Superior temporal gyrus (tissue), 1 donor: ENCODE data around the gene CSNK2B.
"Not testable (repeated sequence)": the region's sequence is repeated elsewhere in the genome, so short reads cannot be mapped to it uniquely, and the experiment has no call there.

Experiments
- DNase-seq: peaks from one replicate; pipeline ENCODE4 v3.0.0-alpha.2; 2016; ENCODE audit errors: extremely low spot score

Gene CSNK2B

DNA sequence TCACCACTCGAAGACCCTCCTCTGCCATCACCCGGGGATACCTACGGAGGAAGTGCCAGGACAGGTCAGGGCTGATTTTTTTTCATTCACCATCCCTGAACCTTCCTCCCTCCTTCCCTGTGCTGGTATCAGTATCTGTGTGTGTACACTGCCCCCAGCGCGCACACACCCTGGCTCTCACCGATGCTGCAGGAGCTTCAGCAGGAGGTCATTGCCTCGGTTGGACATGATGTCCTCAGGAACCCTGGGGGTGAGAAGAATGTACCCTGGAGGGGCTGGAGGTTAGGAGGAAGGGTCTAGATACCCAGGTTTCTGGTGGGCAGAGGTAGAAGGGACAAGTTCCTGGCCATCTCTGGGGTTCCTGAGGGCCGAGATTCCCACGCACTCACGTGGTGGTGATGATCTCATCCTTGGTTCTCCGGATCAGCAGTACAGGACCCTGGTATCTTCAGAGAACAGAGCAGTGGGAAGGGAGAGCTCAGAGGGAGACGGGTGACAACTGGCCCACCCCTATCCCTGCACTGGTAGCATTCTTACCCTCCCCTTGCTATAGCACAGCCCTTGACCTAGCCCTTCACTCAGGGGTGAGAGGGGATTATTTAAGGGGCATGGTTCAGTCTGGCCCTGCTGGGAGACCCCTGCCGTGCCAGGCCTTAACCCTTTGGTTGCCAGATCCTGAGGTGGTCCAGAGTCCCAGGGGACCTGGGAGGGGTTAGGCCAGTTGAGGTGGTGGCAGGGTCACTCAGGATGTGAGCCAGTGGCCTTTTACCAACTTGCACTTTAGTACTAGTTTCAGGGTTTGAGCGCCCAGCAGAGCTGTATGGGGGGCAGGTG is 22.2 kb downstream of the CSNK2B start:
- no peak for DNase-seq

DNA sequence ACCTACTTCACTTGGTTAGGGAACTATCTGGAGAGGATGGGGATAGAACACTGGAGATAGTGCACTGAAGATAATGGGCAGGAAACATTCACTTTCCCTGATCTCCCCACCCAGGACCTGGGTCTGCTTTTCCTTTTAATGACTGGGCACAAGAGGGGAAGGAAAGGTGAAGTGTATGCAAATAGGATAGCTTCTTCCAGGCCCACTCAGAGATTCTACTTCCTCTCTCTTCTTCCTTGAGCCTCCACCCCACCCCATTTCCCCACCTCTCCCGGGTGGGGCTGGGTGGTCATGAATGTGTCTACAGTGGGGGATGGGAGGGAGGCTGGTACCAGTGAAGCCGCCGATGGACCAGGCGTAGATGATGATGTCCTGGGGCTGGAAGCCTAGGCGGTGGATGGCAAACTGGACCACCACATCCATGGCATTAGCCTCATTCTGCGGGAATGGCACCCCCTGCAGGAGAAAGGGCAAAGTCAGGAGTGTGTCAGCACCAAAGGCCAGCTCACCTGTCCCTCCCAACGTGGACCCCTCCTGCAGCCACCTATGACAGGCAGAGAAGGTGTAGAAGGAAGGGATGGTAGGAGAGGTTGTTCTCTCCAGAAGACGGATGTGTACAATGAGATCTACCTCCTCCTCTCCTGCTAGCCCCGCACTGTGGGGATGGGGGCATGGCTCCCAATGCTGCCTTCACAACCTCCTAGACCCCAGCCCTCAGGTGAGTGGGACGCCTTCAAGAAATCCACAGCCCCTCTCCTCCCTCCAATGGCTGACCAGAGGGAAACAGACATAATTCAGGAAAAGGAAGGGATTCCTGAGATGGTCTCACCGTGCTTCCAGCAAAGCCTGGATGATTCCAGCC is 23.6 kb downstream of the CSNK2B start:
- no peak for DNase-seq

DNA sequence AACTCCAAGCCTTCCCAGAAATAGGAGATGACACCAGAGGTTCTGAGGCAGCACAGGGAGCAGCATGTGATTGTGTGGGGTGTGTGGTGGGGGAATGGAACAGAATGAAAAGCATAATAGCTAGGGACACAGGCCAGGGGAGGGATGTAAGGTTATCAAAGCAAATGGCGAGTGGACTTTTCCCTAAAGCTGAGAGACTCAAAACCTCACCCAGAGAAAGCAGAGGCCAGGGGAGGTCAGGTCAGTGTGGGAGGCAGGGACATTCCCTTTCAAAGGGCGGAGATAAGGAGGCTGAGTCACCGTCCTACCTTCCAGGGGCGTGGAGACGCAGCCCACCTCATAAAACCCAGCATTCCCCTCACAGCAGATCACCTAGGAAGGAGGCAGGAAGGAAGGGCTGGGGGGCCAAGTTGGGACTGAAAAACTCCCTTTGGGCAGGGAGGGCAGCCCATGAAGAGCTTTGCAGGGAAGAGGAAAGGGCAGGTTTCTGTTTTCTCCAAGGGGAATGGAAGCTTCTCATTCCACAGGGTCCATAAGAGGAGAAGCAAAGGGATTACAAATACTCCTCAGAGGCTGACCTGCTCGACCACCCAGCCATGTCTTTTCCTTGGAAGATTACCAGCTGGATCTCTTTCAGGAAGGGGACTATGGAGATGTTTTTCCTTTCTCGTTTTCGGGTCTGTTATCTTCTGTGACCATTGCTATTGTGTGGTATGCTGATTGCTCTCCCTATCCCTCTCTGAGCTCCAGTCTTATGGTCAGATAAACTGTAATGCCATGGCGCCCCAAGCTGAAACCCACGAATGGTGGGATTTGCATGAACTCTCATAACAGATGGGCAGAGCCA is 24.6 kb downstream of the CSNK2B start:
- DNase-seq = no peak

DNA sequence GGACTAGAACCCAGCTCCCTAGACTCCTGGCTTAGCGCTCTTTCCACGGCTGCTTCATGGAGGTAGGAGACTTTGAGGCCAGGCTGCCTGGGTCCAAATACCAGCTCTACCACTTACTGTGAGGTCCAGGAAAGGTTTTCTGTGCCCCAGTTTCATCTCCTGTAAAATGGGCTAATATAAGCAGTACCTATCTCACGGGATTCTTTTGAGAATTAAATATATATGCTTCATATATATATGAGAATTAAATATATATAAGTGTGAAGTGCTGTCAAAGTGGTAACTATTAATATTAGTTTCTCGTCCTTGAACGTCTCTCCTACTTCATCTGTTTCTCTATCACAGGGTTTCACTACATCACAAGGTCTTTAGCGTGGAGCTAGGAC is 25.2 kb downstream of the CSNK2B start:
- no peak for DNase-seq

DNA sequence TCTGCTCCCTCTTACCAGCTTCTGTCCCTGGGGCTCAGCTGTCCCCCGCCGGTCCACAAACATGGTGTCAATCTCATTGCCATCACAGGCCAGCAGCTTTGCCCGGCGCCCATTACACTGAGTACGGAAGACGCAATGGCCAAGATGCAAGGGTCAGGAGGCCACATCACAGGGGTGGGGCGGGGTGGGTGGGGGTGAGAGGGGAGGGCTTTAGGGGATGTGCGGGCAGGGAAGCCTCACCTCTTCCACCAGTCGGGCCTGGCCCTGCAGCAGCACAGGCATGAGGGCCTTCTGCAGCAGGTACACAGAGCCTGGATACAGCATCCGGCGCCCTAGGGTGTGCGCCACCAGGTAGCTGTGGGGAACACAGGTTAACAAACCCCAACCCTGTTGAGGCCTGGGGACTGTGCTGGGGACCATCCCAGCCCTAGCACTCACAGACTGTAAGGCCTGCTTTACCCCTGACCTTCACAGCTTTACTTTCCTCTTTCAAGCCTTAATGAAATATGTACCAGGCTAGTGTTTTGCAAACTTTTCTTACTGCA is 25.8 kb downstream of the CSNK2B start:
- DNase-seq = no peak

DNA sequence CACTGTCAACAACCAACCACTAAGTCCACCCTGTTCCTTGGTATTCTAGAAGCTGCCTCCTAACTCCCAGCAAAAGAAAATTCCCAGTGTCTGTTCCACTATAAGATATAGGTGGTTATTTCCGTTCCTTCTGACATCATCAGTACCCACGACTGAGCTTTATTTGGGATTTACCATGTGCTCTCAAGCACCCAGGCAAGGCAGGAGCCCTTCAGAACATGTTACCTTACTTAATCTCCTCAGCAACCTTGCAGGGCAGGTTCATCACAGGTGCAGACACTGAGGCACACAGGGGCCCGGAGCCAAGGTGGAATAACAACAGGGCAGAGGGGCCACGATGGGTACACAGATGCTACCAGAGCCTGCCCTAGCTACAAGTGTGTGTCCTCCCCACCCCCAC is 26.5 kb downstream of the CSNK2B start:
- DNase-seq = no peak

DNA sequence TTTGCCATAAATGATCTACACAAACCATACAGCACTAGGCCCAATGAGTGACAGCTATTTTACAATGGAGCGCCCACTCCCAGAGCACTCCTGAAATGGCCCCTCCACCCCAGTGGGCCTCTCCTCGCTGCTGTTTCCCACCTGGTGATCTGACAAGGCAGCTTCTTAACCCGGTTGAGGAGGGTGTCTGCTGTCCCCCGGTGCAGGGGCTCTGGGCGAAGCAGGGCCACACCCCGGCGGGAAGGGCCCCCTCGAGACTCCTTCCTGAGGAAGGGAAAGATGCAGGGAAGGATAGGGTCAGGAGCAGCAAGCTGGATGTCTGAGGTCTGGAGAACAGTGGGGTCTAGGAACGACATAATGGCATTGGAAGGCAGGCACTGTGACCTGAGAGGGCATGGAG is 27.0 kb downstream of the CSNK2B start:
- DNase-seq = no peak

DNA sequence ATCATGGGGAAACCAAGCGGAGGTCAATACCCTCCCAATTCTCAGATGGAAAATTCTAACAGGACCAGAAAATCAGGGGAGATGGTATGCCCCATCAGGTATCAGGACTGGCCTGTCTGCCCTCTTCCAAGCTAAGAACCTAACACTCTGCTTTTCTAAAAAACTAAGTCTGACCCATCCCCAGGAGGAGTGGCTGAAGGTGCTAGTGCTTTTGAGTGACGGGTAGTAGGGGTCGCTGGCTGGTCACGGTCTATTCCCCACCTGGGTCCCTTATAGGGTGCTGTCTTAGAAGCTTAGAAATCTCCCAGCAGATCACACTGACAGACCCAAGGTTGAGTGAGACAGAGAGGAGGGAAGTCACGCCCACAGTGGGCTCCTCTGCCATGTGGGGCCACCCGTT is 27.7 kb downstream of the CSNK2B start:
- DNase-seq = no peak

DNA sequence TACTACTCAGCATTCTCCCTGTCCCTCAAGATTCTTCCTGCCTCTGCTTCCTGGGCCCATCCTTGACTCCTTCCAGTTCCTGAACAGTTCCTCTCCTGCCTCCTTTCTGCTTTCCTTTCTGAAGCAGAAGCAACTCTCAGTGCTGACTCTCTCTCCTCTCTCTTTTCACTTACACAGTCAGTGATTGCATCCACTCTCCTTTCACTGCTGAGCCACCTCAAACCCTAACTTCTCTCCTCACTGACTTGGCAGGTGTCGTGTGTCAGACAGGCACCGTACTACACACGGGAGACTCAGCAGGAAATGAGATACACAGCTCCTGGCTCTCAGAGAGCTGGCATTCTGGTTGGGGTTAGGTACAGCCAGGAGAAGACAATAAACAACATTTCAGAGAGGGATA is 31.7 kb downstream of the CSNK2B start:
- DNase-seq = no peak

DNA sequence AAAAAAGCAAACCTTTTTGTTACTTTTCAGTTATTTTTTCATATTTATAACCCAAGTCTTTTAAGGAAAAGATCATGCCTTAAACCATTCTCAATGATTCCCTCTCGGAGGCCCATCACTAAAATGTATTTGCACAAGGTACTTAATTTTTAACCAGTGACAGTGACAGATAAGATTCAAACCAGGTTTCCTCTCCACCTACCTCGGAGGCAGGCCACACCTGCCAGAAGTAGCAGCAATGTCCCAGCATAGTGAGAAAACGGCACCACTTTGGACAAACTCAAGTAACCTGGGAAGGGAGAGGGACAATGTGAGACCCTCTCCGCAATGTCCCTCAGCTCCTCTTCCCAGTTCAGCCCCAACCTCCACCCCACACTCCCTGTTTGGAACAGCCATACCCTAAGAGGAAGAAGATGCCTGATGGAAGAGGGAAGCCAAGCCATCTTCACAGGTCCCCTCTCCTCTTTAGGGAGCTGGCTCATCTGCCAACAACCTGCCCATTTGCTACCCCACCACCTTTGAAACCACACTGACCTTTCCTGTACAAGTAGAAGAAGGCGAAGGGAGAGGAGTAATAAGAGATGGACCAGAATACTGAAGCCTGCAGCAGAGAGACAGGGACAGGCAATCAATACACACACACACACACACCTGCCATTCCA is 35.0 kb downstream of the CSNK2B start:
- DNase-seq = no peak

DNA sequence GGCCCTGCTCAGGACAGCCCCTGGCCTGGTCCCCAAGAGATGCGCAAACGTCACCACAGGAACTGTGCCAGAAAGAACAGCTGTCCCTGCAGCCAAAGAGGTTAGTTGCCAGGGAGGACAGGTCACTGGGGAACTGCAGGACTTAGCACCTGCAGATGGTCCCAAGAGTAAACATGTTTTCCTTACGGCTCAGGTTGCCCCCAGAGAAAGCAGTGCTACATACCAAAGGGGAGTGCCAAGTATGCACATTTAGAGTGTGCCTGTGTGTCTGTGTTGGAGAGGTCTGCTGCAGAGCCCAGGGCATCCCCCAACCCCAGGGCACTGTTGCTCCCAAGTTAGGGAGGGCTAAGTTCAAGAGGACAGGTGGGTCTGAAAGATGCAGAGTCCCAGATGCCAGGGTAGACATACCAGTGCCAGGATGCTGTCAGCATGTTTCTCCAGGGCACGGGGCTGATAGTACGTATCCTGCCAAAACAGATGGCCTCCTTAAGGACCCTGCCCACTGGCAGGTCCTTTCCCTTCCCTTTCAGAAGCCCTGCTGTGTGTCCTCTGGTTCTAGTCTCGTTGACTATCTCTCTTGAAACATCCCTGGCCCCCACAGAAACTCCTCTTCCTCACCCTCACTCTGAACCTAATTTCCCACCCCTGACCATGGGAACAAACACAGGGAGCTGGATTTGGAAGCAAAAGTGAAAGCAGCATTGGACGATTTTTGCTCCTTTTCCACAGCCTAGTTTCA is 36.0 kb downstream of the CSNK2B start:
- no peak for DNase-seq

DNA sequence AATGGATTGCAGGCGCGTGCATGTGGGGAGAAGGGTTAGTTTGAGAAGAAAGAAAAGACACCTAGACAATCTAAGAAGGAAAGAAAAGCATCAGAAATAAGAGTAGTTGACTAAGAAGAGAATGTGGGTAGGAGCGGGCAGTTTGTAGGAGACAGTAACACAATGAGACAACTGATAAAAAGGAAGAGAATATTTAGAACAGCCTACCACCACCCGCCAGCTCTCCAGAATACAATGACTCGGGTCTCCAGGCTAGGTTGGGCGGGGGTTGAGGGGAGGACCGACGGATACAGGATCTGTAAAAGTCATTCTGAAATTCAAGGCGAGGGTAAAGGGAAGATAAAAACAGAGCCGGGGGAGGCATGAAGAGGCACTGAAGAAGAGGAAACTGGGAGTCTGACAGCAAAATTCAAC is 36.5 kb downstream of the CSNK2B start:
- no peak for DNase-seq

DNA sequence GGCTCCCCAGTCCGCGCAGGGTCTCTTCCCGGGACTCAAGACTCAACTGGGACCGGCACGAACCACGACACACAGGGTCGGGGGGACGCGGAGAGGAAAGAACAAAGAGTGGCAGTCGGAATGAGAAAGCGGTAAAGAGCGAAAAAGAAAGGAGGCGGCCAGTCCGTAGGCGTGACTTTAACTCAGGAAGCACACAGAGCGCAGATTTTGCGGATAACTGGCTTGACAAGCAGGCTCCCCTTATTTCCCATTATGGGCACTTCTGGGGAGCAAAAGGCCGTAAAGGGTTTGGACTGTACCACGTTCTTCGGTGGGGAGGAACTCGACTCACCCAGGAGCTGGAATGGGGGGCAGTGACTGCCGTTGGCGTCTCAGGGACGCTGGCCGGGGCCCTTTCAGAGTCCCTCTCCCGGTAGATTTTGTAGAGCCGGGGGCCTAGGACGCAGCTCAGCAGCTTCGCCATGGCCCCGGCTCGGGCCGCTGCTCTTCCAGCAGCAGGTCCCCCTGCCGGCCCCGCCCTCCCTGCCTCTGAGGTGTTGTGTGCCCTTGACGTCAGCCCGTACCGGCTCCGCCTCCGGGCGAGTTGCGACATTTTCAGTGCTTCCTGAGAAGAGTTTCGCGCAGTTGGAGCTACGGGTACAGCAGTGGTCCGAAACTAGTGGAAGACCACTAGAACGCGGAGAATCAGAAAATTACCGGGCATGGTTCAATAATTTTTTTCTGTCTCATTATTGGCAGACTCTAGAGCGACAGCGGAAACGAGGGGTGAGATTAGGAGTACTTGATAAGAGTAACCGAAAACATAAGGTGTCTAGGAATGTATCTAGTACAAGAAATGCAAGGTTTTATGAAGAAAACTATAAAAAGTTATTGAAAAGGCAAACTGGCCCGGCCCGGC is 37.2 kb downstream of the CSNK2B start, which contains the start of gene ABHD16A:
Gene ABHD16A (minus strand): TSS at position 506 of the 898 bp plus-strand sequence. CDS start 43 bp downstream, at position 463.
- peak; percentile 98 for DNase-seq

DNA sequence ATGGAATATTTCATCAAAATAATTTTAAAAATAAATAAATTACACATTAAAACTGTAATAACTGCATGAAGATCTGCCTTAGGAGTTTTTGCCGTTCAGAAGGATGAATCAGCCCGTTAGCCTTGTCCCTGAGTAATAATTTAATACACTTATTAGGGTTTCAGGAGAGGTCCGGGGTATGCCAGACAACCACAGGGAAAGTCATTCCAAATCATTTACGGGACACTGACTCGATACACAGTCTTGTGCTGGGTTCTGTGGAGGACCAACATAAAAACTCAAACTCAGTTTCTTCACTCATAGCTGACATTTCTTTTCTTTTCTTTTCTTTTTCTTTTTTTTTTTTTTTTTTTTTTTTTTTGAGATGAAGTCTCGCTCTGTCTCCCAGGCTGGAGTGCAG is 40.1 kb downstream of the CSNK2B start:
- DNase-seq = no peak

DNA sequence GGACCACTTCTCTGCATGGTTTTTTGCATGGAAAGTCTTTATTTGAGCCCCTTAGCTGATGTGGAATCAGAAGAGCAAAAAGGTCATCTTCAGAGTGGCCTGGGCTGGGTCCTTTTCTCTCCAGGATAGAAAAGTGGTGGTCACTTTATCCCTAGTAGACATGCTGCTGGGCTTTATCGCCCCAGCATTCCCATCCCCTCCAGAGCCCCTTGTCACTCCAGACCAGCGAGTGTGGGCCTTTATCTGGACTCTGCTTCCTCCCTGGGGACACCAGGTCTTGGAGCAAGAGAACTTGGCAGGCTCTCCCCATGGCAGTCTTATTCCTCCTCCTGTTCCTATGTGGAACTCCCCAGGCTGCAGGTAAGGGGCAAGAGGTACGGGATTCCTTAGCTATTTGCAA is 40.7 kb downstream of the CSNK2B start, which contains the start of gene LY6G6F:
Gene LY6G6F (plus strand): TSS at position 268 of the 400 bp plus-strand sequence. CDS start 41 bp downstream, at position 309.
- DNase-seq = no peak

DNA sequence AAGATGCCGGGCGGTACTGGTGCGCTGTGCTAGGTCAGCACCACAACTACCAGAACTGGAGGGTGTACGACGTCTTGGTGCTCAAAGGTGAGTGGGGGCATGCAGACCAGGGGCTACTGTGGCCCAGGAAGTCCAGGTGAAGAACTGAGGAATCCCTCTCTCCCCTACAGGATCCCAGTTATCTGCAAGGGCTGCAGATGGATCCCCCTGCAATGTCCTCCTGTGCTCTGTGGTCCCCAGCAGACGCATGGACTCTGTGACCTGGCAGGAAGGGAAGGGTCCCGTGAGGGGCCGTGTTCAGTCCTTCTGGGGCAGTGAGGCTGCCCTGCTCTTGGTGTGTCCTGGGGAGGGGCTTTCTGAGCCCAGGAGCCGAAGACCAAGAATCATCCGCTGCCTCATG is 41.8 kb downstream of the CSNK2B start:
- DNase-seq = no peak

DNA sequence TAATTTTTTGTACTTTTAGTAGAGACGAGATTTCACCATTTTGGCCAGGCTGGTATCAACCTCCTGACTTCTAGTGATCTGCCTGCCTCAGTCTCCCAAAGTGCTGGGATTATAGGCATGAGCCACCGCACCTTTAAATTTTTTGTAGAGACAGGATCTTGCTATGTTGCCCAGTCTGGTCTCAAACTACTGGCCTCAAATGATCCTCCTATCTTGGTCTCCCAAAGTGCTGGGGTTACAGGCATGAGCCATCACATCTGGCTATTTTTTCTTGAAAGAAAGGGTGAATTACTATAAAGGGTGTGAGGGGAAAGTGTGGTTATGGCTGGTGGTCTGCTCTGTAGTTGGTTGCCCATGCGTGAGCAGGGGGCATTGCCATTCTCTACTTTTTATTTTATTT is 42.3 kb downstream of the CSNK2B start:
- DNase-seq = no peak

DNA sequence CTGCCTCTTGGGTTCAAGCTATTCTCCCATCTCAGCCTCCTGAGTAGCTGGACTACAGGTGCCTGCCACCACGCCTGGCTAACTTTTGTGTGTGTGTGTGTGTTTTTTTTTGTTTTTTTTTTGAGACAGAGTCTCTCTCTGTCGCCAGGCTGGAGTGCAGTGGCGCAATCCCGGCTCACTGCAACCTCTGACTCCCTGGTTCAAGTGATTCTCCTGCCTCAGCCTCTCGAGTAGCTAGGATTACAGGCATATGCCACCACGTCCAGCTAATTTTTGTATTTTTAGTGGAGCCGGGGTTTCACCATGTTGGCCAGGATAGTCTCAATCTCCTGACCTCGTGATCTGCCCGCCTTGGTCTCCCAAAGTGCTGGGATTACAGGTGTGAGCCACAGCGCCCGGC is 43.3 kb downstream of the CSNK2B start:
- DNase-seq = not testable (repeated sequence)

DNA sequence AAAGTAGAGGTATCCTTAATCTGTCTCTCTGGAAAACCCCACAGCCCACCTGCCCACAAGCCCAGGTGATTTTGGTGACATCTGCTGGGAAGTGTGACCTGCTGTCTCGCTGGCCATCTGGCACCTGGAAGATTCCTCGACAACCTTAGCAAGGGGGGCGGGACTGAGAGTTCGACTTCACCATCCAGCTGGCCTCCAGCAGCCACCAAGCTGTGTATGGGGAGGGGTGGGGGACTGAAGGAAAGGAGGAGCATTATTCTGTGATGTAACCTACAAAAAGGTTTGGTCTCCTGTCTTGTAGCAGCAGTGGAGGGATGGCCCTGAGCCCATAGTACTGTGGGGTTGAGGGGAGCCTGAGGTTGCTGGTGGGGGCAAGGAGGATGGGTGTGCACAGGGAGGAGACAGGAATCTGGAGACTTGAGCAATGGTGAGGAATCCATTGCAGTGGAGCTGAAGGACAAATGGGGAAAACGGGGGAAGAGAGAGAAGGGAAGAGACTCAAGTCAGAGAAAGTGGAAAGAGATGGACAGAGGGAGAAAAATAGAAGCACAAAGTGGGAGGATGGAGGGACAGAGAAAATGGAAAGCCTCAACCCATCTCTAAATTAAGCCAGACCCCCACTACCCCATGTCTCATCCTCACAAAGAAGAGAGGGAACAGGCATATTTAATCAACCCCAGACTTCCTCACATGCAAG is 44.8 kb downstream of the CSNK2B start:
- DNase-seq = no peak
